Activated T-helper 9 cell treated with anti-CD3 and anti-CD28 coated beads, Interleukin-2, amount 50 U/mL, for 16 hours (primary cell): ENCODE measurements around the gene USE1.
"Not testable (repeated sequence)": the region's sequence is repeated elsewhere in the genome, so short reads cannot be mapped to it uniquely, and the experiment has no call there.

Experiments
- DNase-seq: peaks from one replicate; pipeline ENCODE4 v3.0.0-alpha.2; 2020; ENCODE audit warnings: low read depth

The USE1 gene, protein sequence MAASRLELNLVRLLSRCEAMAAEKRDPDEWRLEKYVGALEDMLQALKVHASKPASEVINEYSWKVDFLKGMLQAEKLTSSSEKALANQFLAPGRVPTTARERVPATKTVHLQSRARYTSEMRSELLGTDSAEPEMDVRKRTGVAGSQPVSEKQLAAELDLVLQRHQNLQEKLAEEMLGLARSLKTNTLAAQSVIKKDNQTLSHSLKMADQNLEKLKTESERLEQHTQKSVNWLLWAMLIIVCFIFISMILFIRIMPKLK

DNA sequence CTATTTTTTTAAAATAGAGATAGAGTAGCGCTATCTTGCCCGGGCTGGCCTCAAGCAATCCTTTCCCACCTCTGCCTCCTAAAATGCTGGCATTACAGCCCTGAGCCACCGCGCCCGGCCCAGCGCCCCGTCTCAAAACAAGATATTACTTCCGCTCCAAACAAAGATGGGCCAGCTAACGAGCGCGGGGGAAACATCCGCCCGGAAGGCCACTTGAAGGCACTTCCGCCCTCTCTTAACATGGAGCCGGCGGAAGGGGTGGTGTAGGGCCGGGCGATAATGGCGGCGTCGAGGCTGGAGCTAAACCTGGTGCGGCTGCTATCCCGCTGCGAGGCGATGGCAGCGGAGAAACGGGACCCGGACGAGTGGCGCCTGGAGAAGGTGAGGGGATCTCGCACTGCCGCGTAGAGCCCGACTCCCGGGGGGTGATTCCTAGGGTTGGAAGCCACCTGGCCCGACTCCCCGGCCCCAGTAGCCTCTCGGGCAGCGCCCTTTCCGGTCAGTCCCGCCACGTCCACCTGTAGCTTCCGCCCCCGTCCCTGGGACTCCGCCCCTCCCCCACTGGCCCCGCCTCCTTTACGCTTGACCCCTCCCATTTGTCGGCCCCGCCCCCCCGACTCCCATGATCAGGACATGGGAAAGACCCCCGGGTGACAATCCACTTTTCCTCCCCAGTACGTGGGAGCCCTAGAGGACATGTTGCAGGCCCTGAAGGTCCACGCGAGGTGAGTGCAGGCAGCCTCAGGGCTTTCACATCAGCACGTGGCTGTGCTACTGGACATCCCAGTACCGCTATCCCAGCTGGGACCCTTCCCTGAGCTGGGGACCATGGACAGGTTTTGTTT is at the start of gene USE1:
Gene USE1, plus strand, starts transcription at position 231 of the 845 bp plus-strand sequence. Its CDS starts 49 bp downstream, at position 280.
- peak; percentile 80 for DNase-seq

DNA sequence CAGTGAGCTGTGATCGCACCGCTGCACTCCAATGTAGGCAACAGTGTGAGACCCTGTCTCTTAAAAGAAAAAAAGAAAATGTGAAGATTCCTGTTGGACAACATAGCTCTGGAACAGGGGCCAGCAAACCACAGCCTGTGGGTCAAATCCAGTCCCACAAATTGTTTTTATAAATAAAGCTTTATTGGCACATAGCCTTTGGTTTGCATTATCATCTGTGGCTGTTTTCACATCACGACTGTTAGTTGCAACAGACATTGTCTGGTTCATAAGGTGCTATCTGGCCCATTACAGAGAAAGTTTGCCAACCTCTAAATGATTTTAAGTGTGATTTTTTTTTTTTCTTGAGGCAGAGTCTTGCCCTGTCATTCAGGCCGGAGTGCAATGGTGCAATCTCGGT is 49.4 kb upstream of the USE1 start:
- no peak for DNase-seq

DNA sequence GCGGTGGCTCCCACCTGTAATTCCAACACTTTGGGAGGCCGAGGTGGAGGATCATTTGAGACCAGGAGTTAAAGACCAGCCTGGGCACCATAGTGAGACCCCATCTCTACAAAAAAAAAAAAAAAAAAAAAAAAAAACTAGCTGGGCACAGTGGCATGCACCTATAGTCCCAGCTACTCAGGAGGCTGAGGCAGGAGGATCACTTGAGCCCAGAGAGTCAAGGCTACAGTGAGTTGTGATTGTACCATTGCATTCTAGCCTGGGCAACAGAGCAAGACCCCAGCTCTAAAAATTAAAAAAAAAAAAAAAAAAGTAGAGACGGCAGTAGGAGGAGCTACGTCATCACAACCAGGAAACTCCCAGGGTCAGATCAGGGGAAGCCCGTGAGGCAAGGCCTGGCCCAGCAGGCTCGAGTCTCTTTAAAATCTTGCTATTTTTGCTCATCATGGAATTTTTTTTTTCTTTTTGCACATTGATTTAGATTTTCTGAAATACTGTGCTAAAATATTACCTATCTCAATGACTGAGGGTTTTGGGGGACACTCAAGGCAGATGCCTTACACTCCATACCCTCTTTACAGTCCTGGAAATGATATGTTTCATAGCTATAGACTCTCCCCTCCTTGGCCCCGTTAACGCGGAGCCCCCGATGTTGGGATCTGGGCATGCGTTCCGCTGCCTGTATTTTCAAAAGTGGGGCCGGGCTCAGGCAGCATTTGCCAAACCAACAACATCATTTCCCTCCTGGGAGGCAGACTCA is 44.4 kb upstream of the USE1 start:
- no peak for DNase-seq

DNA sequence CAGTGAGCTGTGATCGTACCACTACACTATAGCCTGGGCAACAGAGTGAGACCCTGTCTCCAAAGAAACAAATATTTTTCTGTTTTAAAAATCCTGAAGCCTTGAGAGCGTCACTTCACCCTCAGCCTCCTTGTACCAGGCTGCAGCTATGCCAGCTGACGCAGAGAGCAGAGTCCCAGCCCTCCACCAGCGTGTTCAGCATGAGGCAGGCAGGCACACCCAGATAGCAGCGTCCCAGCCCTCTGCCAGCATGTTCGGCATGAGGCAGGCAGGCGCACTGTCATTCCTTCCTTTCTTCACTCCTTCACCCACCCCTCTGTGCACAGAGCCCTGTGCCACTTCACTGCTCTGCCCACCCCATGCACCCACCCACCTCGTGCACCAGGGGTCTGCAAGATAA is 43.3 kb upstream of the USE1 start:
- no peak for DNase-seq

DNA sequence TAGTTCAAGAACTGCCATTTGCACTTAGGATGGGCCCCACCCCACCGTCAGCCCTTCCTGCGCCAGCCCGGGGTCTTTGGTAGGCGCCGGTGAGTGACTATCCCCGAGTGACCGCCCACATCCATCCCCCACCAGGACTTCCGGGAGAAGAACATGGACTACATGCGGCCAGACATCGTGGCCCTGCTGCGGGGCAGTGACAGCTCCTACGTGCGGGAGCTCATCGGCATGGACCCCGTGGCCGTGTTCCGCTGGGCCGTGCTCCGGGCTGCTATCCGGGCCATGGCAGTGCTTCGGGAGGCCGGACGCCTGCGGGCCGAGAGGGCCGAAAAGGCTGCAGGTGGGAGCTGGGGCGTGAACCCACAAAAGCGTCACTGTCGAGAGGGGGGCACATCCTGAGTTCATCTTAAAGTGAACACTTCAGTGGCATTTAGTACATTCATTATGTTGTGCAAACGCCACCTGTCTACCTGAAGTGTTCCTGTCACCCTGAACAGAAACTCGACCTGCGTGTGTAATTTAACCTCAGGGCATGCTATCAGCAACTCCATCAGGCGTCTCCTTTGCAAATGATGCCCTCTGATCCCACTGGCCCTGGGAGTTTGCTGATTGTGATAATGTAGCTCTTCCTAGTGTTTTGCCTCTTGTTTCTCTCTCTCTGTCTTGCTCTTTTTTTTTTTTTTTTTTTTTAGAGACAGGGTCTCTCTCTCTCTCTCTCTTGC is 42.4 kb upstream of the USE1 start:
- no peak for DNase-seq

DNA sequence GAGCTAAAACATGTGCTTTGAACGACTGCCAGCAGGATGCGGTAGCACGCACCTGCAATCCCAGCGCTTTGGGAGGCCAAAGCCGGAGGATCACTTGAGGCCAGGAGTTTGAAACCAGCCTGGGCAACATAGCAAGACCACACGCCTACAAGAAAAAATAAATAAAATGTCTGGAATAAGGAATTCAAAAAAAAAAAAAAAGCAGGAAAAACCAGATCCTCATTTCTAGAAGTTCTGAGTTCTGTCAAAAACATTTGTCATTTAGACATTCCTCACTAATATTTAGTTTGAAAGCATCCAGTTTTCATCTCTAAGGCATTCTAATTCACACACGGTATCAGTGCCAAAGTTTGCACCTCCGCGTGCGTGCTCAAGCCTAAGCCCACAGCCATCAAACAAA is 36.9 kb upstream of the USE1 start:
- DNase-seq, result no peak

DNA sequence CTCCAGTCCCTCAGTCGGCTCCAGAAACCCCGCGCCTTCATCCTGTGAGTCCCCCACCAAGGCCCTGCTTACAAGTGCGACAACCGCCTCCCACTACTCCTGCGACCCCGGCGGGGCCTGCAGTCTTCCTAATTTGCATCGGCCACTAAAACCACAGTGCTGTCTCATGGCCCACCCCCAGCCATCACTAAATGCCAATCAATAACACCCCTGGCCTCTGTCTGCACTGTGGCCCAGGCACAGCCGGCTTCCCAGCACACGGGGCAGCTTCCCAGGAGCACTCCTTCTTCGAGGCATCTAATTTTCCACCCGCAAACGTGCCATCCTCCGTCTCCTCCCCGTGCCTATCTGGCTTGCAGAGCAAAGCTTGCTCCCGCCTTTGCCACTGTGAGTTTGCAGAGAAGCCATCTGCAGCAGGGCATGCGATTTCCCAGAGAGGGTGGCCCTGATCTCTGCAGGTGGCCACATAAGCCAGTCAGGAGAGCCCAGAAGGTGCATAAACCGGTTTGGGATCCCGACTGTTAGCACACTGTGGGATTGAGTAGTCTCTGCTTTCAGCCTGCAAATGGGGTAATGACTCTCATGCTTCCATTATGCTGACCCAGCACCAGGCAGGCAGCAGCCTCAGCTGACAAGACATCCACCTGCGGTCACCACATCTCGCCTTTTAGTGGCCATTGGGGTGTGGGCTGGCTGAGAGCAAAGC is 34.0 kb upstream of the USE1 start:
- no peak for DNase-seq

DNA sequence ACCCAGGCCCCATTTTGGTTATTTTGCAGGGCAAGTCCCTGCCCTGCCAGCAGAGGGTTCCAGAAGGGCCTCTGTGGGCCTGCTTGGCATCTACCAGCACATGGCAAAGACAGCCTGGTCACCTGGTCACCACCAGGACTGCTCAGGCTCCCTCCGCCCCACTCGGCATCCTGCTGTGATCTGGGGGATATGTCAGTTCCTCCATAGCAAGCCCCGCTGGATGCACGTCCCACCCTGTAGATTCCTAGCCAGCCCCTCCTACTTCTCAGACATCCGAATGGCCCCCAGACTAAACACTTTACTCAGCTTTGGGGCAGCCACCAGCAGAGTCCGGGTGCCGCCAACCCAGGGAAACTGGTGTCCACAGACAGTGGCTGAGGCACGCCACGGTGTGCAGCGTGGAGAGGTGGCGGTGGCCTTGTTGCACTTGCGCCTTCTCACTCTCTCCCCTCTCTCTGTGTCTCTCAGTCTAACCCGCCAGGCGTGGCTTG is 31.8 kb upstream of the USE1 start:
- DNase-seq, result no peak

DNA sequence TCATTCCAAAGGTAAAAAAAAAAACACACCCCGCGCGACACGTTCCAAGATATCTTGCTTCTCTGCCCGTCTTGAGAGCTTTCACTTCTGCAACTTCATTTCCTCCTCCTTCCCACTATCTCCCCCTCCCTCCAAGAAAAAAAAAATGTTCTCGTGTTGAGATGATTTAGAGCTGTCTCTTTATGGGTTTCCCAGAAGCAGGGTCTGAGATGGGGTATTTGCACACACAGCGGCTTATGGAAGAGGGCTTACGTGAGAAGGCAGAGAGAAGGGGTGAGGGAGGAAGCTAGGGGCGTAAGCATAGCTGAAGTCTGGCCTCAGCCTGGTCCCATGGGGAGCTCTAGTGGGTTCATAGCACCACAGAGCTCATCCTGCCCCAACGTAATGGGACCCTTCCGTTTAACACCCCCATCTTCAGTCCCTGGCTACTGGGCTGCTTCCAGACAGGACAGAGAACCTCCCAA is 31.3 kb upstream of the USE1 start:
- no peak for DNase-seq

DNA sequence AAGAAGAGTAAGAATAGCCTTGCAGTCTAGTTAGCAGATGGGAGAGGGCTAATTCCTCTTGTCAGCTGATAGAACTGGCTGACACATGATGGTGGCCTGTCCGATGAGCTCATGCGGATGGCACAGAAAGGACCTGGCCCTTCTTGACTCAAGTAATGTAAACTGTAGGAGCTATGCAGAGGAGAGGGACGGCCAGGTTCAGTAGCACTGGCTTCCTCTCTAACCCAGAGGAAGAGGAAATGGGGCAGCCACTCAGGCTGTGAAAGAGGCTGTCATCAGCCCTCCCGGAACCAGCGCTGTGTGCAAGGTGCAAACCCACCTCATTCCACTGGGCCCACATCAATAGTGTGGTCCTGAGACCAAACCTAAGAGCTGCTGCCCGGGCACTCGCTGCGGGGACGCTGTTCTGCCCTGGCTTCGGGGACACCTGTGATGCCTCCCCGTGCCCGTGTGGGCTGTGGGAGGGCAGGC is 30.8 kb upstream of the USE1 start:
- DNase-seq, result no peak

DNA sequence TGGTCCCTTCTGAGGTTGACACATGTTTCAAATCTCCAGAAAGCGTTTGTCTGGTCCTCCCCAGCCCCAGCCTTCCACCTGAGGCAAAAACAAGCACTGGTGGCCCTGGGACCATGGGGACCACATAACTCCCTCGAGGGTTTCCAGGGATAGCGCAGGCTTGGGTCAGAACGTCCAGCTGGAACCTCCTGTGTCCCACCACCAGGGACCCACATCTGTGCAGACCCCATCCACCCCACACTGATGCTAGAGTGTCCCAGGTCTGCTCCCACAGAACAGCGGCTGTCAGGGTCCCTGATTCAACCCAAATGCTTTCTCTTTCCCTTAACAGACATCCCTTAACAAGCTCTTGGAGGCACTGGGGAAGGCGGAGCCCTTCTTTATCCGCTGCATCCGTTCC is 29.6 kb upstream of the USE1 start:
- DNase-seq, result no peak

DNA sequence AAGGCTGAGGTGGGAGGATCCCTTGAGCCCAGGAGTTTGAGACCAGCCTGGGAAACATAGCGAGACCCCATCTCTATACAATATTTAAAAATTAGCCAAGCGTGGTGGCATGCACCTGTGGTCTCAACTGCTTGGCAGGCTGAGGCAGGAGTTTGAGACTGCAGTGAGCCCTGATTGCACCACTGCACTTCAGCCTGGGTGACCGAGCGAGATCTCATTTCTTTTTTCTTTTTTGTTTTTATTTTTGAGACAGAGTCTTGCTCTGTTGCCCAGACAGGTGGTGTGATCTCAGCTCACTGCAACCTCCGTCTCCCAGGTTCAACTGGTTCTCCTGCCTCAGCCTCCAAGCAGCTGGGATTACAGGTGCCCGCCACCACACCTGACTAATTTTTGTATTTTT is 23.4 kb upstream of the USE1 start:
- not testable (repeated sequence) for DNase-seq

DNA sequence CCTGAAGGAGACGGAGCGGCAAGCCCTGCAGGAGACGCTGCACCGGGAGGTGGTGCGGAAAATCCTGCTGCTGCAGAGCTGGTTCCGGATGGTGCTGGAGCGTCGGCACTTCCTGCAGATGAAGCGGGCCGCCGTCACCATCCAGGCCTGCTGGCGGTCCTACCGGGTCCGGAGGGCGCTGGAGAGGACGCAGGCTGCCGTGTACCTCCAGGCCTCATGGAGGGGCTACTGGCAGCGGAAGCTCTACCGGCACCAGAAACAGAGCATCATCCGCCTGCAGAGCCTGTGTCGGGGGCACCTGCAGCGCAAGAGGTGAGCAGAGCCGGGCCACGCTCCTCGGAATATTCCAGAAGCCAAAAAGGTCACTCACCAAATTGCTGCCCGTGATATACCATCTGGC is 22.4 kb upstream of the USE1 start:
- no peak for DNase-seq

DNA sequence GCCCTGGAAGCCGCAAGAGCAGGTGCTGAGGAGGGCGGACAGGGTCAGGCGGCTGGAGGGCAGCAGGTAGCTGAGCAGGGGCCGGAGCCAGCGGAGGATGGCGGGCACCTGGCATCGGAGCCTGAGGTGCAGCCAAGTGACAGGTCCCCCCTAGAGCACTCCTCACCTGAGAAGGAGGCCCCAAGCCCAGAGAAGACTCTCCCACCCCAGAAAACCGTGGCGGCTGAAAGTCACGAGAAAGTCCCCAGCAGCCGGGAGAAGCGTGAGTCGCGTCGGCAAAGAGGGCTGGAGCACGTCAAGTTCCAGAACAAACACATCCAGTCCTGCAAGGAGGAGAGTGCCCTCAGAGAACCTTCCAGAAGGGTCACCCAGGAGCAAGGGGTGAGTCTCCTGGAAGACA is 20.5 kb upstream of the USE1 start:
- no peak for DNase-seq

DNA sequence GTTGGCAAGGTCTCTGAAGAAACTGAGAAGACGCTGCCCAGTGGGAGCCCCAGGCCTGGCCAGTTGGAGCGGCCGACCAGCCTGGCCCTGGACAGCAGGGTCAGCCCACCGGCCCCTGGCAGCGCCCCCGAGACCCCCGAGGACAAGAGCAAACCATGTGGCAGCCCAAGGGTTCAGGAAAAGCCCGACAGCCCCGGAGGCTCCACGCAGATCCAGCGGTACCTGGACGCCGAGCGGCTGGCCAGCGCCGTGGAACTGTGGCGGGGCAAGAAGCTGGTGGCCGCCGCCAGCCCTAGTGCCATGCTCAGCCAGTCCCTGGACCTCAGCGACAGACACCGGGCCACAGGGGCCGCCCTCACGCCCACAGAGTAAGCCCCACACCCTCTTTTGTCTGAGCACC is 20.1 kb upstream of the USE1 start:
- DNase-seq, result no peak

DNA sequence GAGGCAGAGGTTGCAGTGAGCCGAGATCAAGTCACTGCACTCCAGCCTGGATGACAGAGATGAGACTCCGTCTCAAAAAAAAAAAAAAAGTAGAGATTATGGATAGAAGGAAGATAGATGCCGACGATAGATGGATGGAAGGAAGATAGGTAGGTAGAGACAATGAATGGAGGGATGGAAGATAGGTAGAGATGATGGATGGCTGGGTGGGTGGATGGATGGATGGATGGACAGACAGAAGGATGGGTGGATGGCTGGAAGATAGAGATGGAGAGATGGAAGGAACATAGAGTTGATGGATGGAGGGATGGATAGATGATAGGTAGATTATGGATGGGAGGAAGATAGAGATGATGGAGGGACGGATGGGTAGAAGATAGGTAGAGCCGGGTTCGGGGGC is 18.5 kb upstream of the USE1 start:
- DNase-seq, result no peak

DNA sequence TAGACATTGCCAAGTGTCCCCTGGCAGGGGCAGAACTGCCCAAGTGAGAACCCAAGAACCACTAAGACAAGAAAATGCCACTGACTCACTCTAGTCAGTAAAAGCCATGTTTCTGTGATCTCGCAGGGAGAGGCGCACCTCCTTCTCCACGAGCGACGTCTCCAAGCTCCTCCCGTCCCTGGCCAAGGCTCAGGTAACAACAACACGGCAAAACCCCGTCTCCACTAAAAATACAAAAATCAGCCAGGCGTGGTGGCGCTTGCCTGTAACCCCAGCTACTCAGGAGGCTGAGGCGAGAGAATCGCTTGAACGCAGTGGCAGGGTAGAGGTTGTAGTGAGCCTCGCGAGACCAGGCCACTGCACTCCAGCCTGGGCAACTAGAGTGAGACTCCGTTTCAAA is 17.5 kb upstream of the USE1 start:
- no peak for DNase-seq

DNA sequence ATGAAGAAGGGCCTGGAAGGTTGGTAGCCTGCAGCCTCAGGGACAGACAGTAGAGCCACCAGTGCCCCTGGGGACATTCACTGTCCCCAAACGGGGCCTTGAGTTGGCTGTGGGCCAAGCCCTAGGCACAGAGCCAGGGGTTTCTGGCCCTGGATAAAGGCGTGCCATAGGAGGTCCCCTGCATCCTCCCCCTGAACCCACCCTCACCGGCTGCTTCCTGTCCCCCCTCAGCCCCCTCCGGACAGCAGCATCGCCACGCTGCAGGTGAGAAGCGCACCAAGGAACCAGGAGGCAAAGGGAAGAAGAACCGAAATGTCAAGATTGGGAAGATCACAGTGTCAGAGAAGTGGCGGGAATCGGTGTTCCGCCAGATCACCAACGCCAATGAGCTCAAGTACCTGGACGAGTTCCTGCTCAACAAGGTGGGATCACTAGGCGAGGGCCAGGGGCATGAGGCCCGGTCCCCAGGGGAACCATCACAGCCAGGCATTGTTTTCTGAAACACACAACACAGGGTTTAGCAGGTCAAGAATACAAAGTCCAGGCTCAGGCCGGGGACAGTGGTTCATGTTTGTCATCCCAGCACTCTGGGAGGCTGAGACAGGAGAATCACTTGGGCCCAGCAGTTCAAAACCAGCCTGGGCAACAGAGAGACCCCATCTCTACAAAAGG is 14.6 kb upstream of the USE1 start:
- no peak for DNase-seq

DNA sequence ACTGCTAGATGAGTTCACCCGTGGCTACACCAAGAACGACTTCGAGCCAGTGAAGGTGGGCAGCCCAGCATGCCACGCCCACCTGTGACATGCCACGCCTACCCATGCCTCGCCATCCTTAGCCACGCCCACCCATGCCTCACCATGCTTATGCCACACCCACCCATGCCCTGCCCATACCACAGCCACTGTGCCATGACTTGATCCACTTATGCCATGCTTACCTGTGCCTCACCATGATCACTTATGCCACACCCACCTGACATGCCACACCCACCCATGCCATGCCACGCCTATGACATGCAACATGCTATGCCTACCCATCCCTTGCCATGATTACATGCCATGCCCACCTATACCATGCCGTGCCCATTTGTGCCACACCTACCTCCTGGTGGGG is 12.9 kb upstream of the USE1 start:
- no peak for DNase-seq

DNA sequence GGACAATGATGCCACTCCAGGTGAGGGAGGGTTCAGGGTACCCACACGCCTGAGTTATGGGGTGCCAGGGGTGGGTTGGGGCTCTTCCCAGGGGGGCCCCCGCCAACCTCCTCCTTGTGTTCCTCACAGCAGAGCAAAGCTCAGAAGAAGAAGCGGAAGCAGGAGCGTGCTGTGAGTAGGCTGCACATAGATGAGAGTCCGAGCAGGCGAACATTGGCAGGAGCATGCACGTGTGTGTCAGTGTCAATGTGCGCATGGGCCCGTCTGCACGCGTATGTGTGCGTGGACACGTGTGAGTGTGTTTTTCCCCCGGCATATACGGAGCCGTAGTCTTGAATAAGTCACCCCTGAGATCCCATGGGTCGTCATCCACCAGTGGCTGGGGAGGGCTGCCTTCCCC is 12.4 kb upstream of the USE1 start:
- no peak for DNase-seq
